Measurements from ENCODE around the gene LARGE1.

DNA sequence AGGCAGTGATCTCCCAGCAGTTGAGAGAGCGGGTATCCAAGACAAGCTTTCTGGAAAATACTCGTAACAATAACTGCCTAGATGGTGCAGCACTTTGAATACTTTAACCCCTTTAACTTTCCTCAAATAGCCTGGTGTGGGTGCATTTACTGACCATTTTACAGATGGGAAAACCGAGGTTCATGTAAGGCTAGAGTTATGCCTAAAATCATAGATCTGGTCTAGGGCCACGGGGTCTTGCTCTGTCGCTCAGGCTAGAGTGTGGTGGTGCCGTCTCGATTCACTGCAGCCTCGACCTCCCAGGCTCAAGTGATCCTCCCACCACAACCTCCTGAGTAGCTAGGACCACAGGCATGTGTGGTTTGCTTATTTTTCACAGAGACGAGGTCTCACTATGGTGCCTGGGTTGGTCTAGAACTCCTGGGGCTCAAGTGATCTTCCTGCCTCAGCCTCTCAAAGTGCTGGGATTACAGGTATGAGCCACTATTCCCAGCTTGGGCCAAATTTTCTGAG lies 592.9 kb downstream of the LARGE1 start:
- TF ChIP-seq, protein P1, sequence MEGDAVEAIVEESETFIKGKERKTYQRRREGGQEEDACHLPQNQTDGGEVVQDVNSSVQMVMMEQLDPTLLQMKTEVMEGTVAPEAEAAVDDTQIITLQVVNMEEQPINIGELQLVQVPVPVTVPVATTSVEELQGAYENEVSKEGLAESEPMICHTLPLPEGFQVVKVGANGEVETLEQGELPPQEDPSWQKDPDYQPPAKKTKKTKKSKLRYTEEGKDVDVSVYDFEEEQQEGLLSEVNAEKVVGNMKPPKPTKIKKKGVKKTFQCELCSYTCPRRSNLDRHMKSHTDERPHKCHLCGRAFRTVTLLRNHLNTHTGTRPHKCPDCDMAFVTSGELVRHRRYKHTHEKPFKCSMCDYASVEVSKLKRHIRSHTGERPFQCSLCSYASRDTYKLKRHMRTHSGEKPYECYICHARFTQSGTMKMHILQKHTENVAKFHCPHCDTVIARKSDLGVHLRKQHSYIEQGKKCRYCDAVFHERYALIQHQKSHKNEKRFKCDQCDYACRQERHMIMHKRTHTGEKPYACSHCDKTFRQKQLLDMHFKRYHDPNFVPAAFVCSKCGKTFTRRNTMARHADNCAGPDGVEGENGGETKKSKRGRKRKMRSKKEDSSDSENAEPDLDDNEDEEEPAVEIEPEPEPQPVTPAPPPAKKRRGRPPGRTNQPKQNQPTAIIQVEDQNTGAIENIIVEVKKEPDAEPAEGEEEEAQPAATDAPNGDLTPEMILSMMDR (IDR thresholded peaks at IDR 0.05 in 8 of 11, conservative IDR thresholded peaks at IDR 0.05 in 3 of 11), result no peak
- TF ChIP-seq POLR2AphosphoS5 (IDR thresholded peaks at IDR 0.05), result no peak
